SK-N-SH treated with all-trans-retinoic acid at 6 μM for 48 hours (cell line): ENCODE data around the gene B4GAT1.

Experiments used
- ATAC-seq: fragments of 200-7000 bp; cut with Tn5 transposase; 3 replicates; pipeline ENCODE4 v1.9.1; 2020; ENCODE audit warnings: mild to moderate bottlenecking, moderate library complexity
- ARNTL ChIP-seq: fragments of 450-650 bp; formaldehyde crosslinking; IDR thresholded peaks from 2 replicates; pipeline ENCODE4 v1.5.0; 2020; ENCODE audit warnings: low read depth, mild to moderate bottlenecking, moderate library complexity, borderline replicate concordance
- BACH2 ChIP-seq: fragments of 250-450 bp; sonication (Bioruptor Pico); IDR thresholded peaks from 2 replicates; pipeline ENCODE4 v1.9.0; 2021; ENCODE audit warnings: mild to moderate bottlenecking, borderline replicate concordance
- CREB5 ChIP-seq: fragments of 250-450 bp; sonication (Bioruptor Pico); IDR thresholded peaks from 2 replicates; pipeline ENCODE4 v1.5.1; 2020; ENCODE audit warnings: low read depth, mild to moderate bottlenecking, moderate library complexity
- CSDC2 ChIP-seq: fragments of 250-450 bp; sonication (Bioruptor Pico); IDR thresholded peaks from 2 replicates; pipeline ENCODE4 v1.5.0; 2020; ENCODE audit warnings: mild to moderate bottlenecking, moderate library complexity
- CSRNP3 ChIP-seq: fragments of 250-450 bp; sonication (Bioruptor Pico); IDR thresholded peaks from 2 replicates; pipeline ENCODE4 v1.5.1; 2021; ENCODE audit warnings: mild to moderate bottlenecking, moderate library complexity
- ESRRG ChIP-seq: fragments of 250-450 bp; sonication (Bioruptor Pico); IDR thresholded peaks from 2 replicates; pipeline ENCODE4 v1.6.1; 2021; ENCODE audit warnings: mild to moderate bottlenecking
- GLIS3 ChIP-seq: fragments of 250-450 bp; sonication (Bioruptor Pico); IDR thresholded peaks from 2 replicates; pipeline ENCODE4 v1.5.0; 2020; ENCODE audit warnings: mild to moderate bottlenecking, moderate library complexity
- ISL1 ChIP-seq: fragments of 250-450 bp; sonication (Bioruptor Pico); IDR thresholded peaks from 2 replicates; pipeline ENCODE4 v2.1.2; 2022; ENCODE audit warnings: mild to moderate bottlenecking, moderate library complexity
- OSR1 ChIP-seq: fragments of 250-450 bp; sonication (Bioruptor Pico); IDR thresholded peaks from 2 replicates; pipeline ENCODE4 v1.8.0; 2022; ENCODE audit warnings: moderate library complexity, mild to moderate bottlenecking, inconsistent platforms
- PPARA ChIP-seq: fragments of 250-450 bp; sonication (Bioruptor Pico); IDR thresholded peaks from 2 replicates; pipeline ENCODE4 v1.5.0; 2020; ENCODE audit warnings: mild to moderate bottlenecking, borderline replicate concordance
- RARB ChIP-seq: fragments of 250-450 bp; sonication (Bioruptor Pico); IDR thresholded peaks from 2 replicates; pipeline ENCODE4 v1.8.0; 2021; ENCODE audit warnings: mild to moderate bottlenecking, moderate library complexity
- SNAI2 ChIP-seq: fragments of 250-450 bp; sonication (Bioruptor Pico); IDR thresholded peaks from 2 replicates; pipeline ENCODE4 v1.5.0; 2020; ENCODE audit warnings: mild to moderate bottlenecking, moderate library complexity
- TCF4 ChIP-seq: fragments of 250-450 bp; sonication (Bioruptor Pico); IDR thresholded peaks from 2 replicates; pipeline ENCODE4 v1.8.0; 2021; ENCODE audit warnings: mild to moderate bottlenecking, moderate library complexity, borderline replicate concordance
- TOX ChIP-seq: fragments of 250-450 bp; sonication (Bioruptor Pico); IDR thresholded peaks from 2 replicates; pipeline ENCODE4 v1.8.0; 2021; ENCODE audit warnings: mild to moderate bottlenecking, moderate library complexity, borderline replicate concordance
- TSHZ2 ChIP-seq: fragments of 250-450 bp; sonication (Bioruptor Pico); IDR thresholded peaks from 2 replicates; pipeline ENCODE4 v1.5.0; 2020; ENCODE audit warnings: mild to moderate bottlenecking, moderate library complexity
- ZC3H10 ChIP-seq: fragments of 250-450 bp; sonication (Bioruptor Pico); IDR thresholded peaks from 2 replicates; pipeline ENCODE4 v1.5.1; 2021; ENCODE audit warnings: mild to moderate bottlenecking, moderate library complexity
- ZFP3 ChIP-seq: fragments of 250-450 bp; sonication (Bioruptor Pico); IDR thresholded peaks from 2 replicates; pipeline ENCODE4 v1.5.0; 2020; ENCODE audit warnings: mild to moderate bottlenecking, moderate library complexity
- ZFP30 ChIP-seq: fragments of 450-650 bp; formaldehyde crosslinking; IDR thresholded peaks from 2 replicates; pipeline ENCODE4 v1.5.0; 2022; ENCODE audit warnings: mild to moderate bottlenecking, moderate library complexity
- ZNF565 ChIP-seq: fragments of 450-650 bp; formaldehyde crosslinking; conservative IDR thresholded peaks from 2 replicates; pipeline ENCODE4 v1.5.0; 2020; ENCODE audit warnings: low read depth, mild to moderate bottlenecking, moderate library complexity
- ZNF70 ChIP-seq: fragments of 450-650 bp; formaldehyde crosslinking; IDR thresholded peaks from 2 replicates; pipeline ENCODE4 v1.5.0; 2020; ENCODE audit warnings: mild to moderate bottlenecking, moderate library complexity
- ZNF8 ChIP-seq: fragments of 450-650 bp; formaldehyde crosslinking; IDR thresholded peaks from 2 replicates; pipeline ENCODE4 v1.5.0; 2020; ENCODE audit warnings: mild to moderate bottlenecking, moderate library complexity

B4GAT1 gene

GRCh38 chr11:66332371-66333219 is 14.8 kb downstream of the B4GAT1 start:
- ATAC-seq: no peak
- TF ChIP-seq ESRRG (CRISPR knock-in tag): no peak
- TF ChIP-seq OSR1 (CRISPR knock-in tag): no peak
- no peak for TF ChIP-seq TSHZ2 (CRISPR knock-in tag)
- no peak for TF ChIP-seq PPARA (CRISPR knock-in tag)
- TF ChIP-seq ZNF70: no peak
- no peak for TF ChIP-seq TOX (CRISPR knock-in tag)
- TF ChIP-seq CSRNP3 (CRISPR knock-in tag): no peak
- no peak for TF ChIP-seq ISL1 (CRISPR knock-in tag)
- TF ChIP-seq GLIS3 (CRISPR knock-in tag): no peak
- TF ChIP-seq, all 23 proteins: peak for 0

GRCh38 chr11:66331542-66332370 is 15.7 kb downstream of the B4GAT1 start:
- TF ChIP-seq OSR1 (CRISPR knock-in tag) (no peak), CREB5 (CRISPR knock-in tag) (no peak), BACH2 (CRISPR knock-in tag) (no peak), ZNF565 (CRISPR knock-in tag) (no peak), ZNF70 (no peak), ZFP30 (CRISPR knock-in tag) (no peak), ARNTL (CRISPR knock-in tag) (no peak), ESRRG (CRISPR knock-in tag) (no peak), CSDC2 (CRISPR knock-in tag) (no peak), ZC3H10 (no peak), ZNF8 (CRISPR knock-in tag) (no peak), GLIS3 (CRISPR knock-in tag) (no peak), PPARA (CRISPR knock-in tag) (no peak), CSRNP3 (CRISPR knock-in tag) (no peak), RARB (CRISPR knock-in tag) (no peak), ZFP3 (CRISPR knock-in tag) (no peak), TCF4 (no peak), SNAI2 (no peak), ISL1 (CRISPR knock-in tag) (no peak), TOX (CRISPR knock-in tag) (no peak)
- ATAC-seq: no peak

- no peak for ATAC-seq
- TF ChIP-seq BACH2 (CRISPR knock-in tag) (no peak), ZNF8 (CRISPR knock-in tag) (no peak), CSRNP3 (CRISPR knock-in tag) (no peak), ISL1 (CRISPR knock-in tag) (no peak)
These were observed 16.5 kb downstream of the B4GAT1 start for GRCh38 chr11:66330931-66331330.
